22Rv1 (cell line): Measurements from ENCODE around the gene SCAMP2.

ENCODE experiments used
- CTCF ChIP-seq: fragments of 450-650 bp; IDR thresholded peaks from 2 replicates; pipeline ENCODE4 v1.5.1; 2017; ENCODE audit warnings: mild to moderate bottlenecking
- ZFX ChIP-seq: fragments of 450-650 bp; IDR thresholded peaks from 2 replicates; pipeline ENCODE4 v1.6.1; 2017; ENCODE audit warnings: antibody characterized with exemption, borderline replicate concordance

GRCh38 chr15:74868059-74868458 is 5.1 kb downstream of the SCAMP2 start:
- no peak for TF ChIP-seq CTCF
- no peak for TF ChIP-seq ZFX
